Muscle layer of duodenum (tissue), 2 donors: Measurements from ENCODE around the gene NIBAN1.

Source experiments
- H3K27ac ChIP-seq: one replicate; pipeline ENCODE4 v1.7.0; 2013; ENCODE audit warnings: mild to moderate bottlenecking, low read length
- H3K27me3 ChIP-seq: one replicate; pipeline ENCODE4 v1.7.0; 2013; ENCODE audit warnings: low read depth, mild to moderate bottlenecking, control low read depth, low read length
- H3K36me3 ChIP-seq, 2 donors: one replicate each; pipeline ENCODE4 v1.7.0; 2013; ENCODE audit warnings: low read length in 2 of 2, control low read depth in 1 of 2, mild to moderate bottlenecking in 1 of 2; ENCODE audit not compliant: insufficient read depth in 2 of 2, control insufficient read depth in 1 of 2
- H3K4me1 ChIP-seq, 2 donors: one replicate each; pipeline ENCODE4 v1.7.0; 2013; ENCODE audit warnings: low read length in 2 of 2, mild to moderate bottlenecking in 2 of 2, control low read depth in 1 of 2, moderate library complexity in 1 of 2; ENCODE audit not compliant: insufficient read depth in 2 of 2, control insufficient read depth in 1 of 2
- H3K4me3 ChIP-seq, 2 donors: one replicate each; pipeline ENCODE4 v1.7.0; 2013; ENCODE audit warnings: low read length in 2 of 2, low read depth in 1 of 2, mild to moderate bottlenecking in 1 of 2
- H3K9me3 ChIP-seq, 2 donors: one replicate each; pipeline ENCODE4 v1.7.0; 2013; ENCODE audit warnings: low read length in 2 of 2, control low read depth in 1 of 2, mild to moderate bottlenecking in 1 of 2; ENCODE audit not compliant: control insufficient read depth in 1 of 2
- donor health status: healthy.

NIBAN1 gene

GRCh38 chr1:184954232-184954995 lies 19.9 kb downstream of the NIBAN1 start:
- H3K4me1 ChIP-seq: peaks cover 3 to 19% of the 10 kb centered on the region in 2 donors
- H3K27ac ChIP-seq: no peak overlapping the region

GRCh38 chr1:184953600-184954219 lies 20.6 kb downstream of the NIBAN1 start:
- Histone ChIP-seq H3K36me3 (no peaks in the 10 kb centered on the region), H3K27ac (no peak overlapping the region), H3K4me3 (no peak overlapping the region), H3K27me3 (no peaks in the 10 kb centered on the region), H3K4me1 (peaks cover 0 to 13% of the 10 kb centered on the region in 2 donors), H3K9me3 (no peaks in the 10 kb centered on the region)

More at GRCh38 chr1:184954232-184954995, 19.9 kb downstream of the NIBAN1 start:
- H3K27me3 ChIP-seq: no peaks in the 10 kb centered on the region
- no peaks in the 10 kb centered on the region for H3K9me3 ChIP-seq
- H3K36me3 ChIP-seq: no peaks in the 10 kb centered on the region
- no peak overlapping the region for H3K4me3 ChIP-seq

- H3K36me3 ChIP-seq: no peaks in the 10 kb centered on the region
- H3K4me1 ChIP-seq: peaks cover 0 to 20% of the 10 kb centered on the region in 2 donors
- no peak overlapping the region for H3K4me3 ChIP-seq
- no peaks in the 10 kb centered on the region for H3K9me3 ChIP-seq
- H3K27ac ChIP-seq: no peak overlapping the region
- no peaks in the 10 kb centered on the region for H3K27me3 ChIP-seq
Observed at GRCh38 chr1:184952428-184952827, 21.9 kb downstream of the NIBAN1 start.

DNA sequence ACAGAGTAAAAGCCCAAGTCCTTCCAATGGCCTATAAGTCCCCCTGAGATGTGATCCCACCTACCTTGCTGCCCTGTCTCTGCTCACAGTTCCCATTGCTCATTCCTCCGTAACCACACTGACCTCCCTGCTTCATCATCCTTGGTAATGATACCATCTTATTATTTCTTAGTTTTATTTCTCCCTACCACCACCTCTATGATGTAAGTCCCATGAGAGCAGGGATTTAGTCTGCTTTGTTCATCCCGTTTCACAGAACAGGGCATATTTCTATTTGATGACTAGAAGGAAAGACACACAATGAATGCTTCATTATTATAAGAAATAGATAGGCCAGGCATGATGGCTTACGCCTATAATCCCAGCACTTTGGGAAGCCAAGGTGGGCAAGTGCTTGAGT lies 22.5 kb downstream of the NIBAN1 start:
- Histone ChIP-seq H3K36me3 (no peaks in the 10 kb centered on the region), H3K4me3 (no peak overlapping the region), H3K27me3 (no peaks in the 10 kb centered on the region), H3K9me3 (no peaks in the 10 kb centered on the region), H3K27ac (no peak overlapping the region), H3K4me1 (peaks cover 0 to 23% of the 10 kb centered on the region in 2 donors)

GRCh38 chr1:184950906-184951305 lies 23.4 kb downstream of the NIBAN1 start:
- Histone ChIP-seq H3K4me1 (peaks cover 0 to 21% of the 10 kb centered on the region in 2 donors), H3K27ac (no peak overlapping the region), H3K9me3 (no peaks in the 10 kb centered on the region), H3K27me3 (no peaks in the 10 kb centered on the region), H3K4me3 (no peak overlapping the region), H3K36me3 (no peaks in the 10 kb centered on the region)

DNA sequence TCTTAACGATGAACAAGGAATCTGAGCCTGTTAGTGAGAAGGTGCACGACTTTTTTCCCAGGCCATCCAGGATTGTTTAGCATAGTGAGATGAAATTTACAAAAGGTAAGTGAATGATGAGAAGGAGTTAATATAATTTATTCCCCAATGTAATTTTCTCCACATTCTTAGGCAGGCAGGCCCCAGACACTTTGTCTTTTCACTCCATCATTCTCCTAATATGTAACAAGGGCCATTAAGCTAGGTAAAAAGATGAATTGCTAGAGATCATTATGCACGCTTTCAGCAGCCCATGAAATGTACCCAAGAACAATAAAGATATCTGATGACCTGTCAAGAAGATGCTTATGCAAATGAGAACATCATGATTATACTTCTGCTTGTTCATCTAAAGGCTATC lies 24.1 kb downstream of the NIBAN1 start:
- no peaks in the 10 kb centered on the region for H3K9me3 ChIP-seq
- H3K4me3 ChIP-seq: no peak overlapping the region
- no peaks in the 10 kb centered on the region for H3K36me3 ChIP-seq
- no peaks in the 10 kb centered on the region for H3K27me3 ChIP-seq
- peaks cover 0 to 27% of the 10 kb centered on the region in 2 donors for H3K4me1 ChIP-seq
- H3K27ac ChIP-seq: no peak overlapping the region

DNA sequence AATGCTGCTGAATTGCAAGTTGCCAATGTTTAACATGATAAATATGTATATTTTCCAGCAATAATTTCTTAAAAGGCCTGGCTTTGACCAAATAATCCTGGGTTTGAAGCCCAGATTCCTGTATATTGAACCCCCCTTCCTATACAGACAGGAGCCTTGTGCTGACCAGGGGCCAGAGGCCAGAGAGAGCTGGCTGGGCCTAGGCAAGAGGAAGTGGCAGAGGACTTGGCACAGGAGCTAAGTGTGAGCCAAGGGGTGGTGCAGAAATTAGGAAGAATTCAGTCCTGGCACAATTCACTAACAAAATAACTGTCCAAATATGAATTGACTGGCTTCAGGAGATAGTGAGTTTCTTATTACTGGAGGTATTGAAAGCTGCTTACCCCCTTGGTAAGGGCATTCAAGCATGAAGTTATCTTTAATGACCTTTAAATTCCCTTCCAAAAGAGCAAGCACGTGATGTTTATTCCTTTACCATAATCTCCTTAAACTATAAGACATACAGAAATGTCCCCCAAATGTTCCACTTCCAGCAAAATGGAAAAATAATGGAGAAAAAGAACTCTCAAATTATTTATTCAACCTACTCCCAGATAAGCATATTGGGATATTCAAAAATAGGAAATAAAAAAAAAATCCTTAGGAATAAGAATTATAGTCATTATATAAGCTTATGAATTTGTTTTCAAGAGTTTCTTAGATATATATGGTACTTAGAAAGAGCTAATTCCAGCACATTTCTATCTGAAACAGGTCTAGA lies 26.6 kb downstream of the NIBAN1 start:
- Histone ChIP-seq H3K36me3 (no peaks in the 10 kb centered on the region), H3K4me3 (no peak overlapping the region), H3K4me1 (peaks cover 11 to 28% of the 10 kb centered on the region in 2 donors), H3K27me3 (no peaks in the 10 kb centered on the region), H3K9me3 (no peaks in the 10 kb centered on the region), H3K27ac (no peak overlapping the region)

DNA sequence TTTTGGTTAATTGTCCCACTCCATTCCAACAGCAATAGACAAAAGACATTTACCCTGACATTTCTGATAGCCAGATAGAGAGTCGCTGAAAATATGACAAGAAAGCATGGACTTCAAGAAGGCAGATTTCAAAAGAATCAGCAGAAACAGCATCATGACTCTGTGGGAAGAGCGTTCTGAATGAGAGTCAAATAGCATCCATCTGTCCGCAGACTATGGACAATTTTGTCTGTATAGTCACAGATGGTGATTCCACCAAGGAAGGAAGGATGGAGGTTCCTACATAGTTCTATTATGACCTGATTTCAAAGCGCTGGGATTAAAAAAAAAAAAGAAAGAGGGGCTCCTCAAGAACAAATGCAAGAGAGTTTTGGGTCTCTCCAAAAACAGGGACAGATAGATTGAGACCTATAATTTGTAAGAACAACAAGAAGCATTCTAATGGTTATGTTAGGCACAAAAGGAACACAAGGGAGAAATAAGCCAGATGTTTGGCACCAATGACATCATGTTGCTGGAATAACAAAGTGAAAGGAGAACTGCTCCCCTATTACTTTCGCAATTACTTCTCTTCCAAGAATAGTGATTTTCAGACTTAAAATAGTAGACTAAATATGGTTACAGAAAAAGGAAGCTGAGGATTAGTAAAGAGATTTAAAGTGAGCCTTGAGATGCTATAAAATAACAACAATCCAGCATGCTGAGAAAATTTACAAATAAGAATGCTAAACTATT lies 28.5 kb downstream of the NIBAN1 start:
- no peaks in the 10 kb centered on the region for H3K36me3 ChIP-seq
- peaks cover 11 to 28% of the 10 kb centered on the region in 2 donors for H3K4me1 ChIP-seq
- H3K27me3 ChIP-seq: no peaks in the 10 kb centered on the region
- no peaks in the 10 kb centered on the region for H3K9me3 ChIP-seq
- no peak overlapping the region for H3K4me3 ChIP-seq
- H3K27ac ChIP-seq: peak overlapping the region; percentile 74

DNA sequence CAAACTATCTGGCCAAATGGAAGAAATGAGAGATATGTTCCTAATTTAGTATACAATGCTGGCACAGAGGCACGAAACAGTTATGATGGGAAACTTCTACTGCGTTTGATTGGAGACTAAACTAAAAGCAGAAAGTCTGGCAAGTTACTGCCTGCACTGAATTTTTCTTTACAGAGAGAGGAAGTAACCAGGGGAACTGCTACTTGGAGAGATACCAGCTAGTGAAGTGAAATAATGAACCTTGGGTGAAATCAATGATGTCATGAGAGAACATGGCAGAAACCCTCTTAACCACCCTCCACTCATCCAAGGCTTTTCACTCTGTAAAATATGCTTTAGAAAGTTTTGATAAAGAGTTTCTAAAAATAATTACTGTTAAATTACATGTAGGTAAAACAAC lies 29.3 kb downstream of the NIBAN1 start:
- H3K4me3 ChIP-seq: no peak overlapping the region
- H3K9me3 ChIP-seq: no peaks in the 10 kb centered on the region
- peak overlapping the region; percentile 40 for H3K27ac ChIP-seq
- no peaks in the 10 kb centered on the region for H3K36me3 ChIP-seq
- peaks cover 11 to 28% of the 10 kb centered on the region in 2 donors for H3K4me1 ChIP-seq
- H3K27me3 ChIP-seq: no peaks in the 10 kb centered on the region

DNA sequence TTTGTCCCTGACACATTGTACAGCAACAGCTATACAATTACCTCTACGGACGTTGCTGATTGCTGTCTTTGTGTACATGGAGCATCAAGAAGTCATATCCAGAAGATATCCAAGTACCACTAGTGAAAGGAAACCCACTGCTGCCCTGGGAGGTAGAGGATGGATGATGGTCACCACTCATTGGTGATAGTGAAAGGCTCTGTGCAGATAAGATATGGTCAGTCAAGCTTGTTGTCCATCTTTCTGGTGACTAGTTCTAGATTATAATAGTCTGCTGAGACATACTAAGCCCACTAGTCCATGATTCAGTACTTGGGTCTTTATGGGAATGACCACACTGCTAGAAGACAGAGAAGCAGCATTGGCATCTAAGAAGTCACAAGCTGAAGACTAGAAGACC lies 30.3 kb downstream of the NIBAN1 start:
- Histone ChIP-seq H3K4me1 (peaks cover 11 to 28% of the 10 kb centered on the region in 2 donors), H3K36me3 (no peaks in the 10 kb centered on the region), H3K27ac (no peak overlapping the region), H3K4me3 (no peak overlapping the region), H3K27me3 (no peaks in the 10 kb centered on the region), H3K9me3 (no peaks in the 10 kb centered on the region)

- H3K4me1 ChIP-seq: peaks cover 11 to 21% of the 10 kb centered on the region in 2 donors
- no peak overlapping the region for H3K27ac ChIP-seq
- no peaks in the 10 kb centered on the region for H3K36me3 ChIP-seq
- H3K27me3 ChIP-seq: no peaks in the 10 kb centered on the region
- H3K9me3 ChIP-seq: no peaks in the 10 kb centered on the region
- H3K4me3 ChIP-seq: no peak overlapping the region
Observed at GRCh38 chr1:184941735-184942134, 32.6 kb downstream of the NIBAN1 start.
